ENCODE measurements around the gene TBXAS1.

The TBXAS1 gene

GRCh38 chr7:139829025-139829774, at the start of gene TBXAS1:
Gene TBXAS1, plus strand, starts transcription at chr7:139829264. Its CDS starts 127 bp downstream, at chr7:139829391.
- DNase-seq (ENCODE audit: low read depth): no peak

- no peak for DNase-seq (ENCODE audit: low read depth)
Measured at GRCh38 chr7:139782932-139783331, 46.1 kb upstream of the TBXAS1 start.

GRCh38 chr7:139783647-139784385, 45.2 kb upstream of the TBXAS1 start:
- no peak for DNase-seq (ENCODE audit: low read depth)

GRCh38 chr7:139784648-139785047, 44.4 kb upstream of the TBXAS1 start:
- no peak for DNase-seq (ENCODE audit: low read depth)

- no peak for DNase-seq (ENCODE audit: low read depth)
Measured at GRCh38 chr7:139791316-139791715, 37.7 kb upstream of the TBXAS1 start.

- DNase-seq (ENCODE audit: low read depth): no peak
Measured at GRCh38 chr7:139797607-139798006, 31.5 kb upstream of the TBXAS1 start.

- DNase-seq (ENCODE audit: low read depth): no peak
Measured at GRCh38 chr7:139798221-139798620, 30.8 kb upstream of the TBXAS1 start.

- DNase-seq (ENCODE audit: low read depth): no peak
Measured at GRCh38 chr7:139798892-139799291, 30.2 kb upstream of the TBXAS1 start.

GRCh38 chr7:139799586-139799985, 29.5 kb upstream of the TBXAS1 start:
- no peak for DNase-seq (ENCODE audit: low read depth)

- DNase-seq (ENCODE audit: low read depth): no peak
Measured at GRCh38 chr7:139804571-139804970, 24.5 kb upstream of the TBXAS1 start.

- no peak for DNase-seq (ENCODE audit: low read depth)
Measured at GRCh38 chr7:139807009-139807408, 22.1 kb upstream of the TBXAS1 start.

GRCh38 chr7:139808427-139808826, 20.6 kb upstream of the TBXAS1 start:
- no peak for DNase-seq (ENCODE audit: low read depth)

GRCh38 chr7:139808846-139809442, 20.1 kb upstream of the TBXAS1 start:
- DNase-seq (ENCODE audit: low read depth): no peak

GRCh38 chr7:139811066-139811465, 18.0 kb upstream of the TBXAS1 start:
- no peak for DNase-seq (ENCODE audit: low read depth)

GRCh38 chr7:139813151-139813550, 15.9 kb upstream of the TBXAS1 start:
- no peak for DNase-seq (ENCODE audit: low read depth)

GRCh38 chr7:139813689-139814088, 15.4 kb upstream of the TBXAS1 start:
- DNase-seq (ENCODE audit: low read depth): no peak

GRCh38 chr7:139817249-139817648, 11.8 kb upstream of the TBXAS1 start:
- DNase-seq (ENCODE audit: low read depth): no peak

- DNase-seq (ENCODE audit: low read depth): no peak
Measured at GRCh38 chr7:139820089-139820488, 9.0 kb upstream of the TBXAS1 start.

- no peak for DNase-seq (ENCODE audit: low read depth)
Measured at GRCh38 chr7:139821349-139822105, 7.5 kb upstream of the TBXAS1 start.

GRCh38 chr7:139822855-139823254, 6.2 kb upstream of the TBXAS1 start:
- DNase-seq (ENCODE audit: low read depth): no peak

GRCh38 chr7:139823959-139824521, 5.0 kb upstream of the TBXAS1 start:
- no peak for DNase-seq (ENCODE audit: low read depth)

Data from fibroblast of gingiva (primary cell).